LNCaP clone FGC (cell line): ENCODE results near the gene TMPRSS6.

ENCODE experiments used
- DNase-seq: peaks from one replicate; pipeline ENCODE4 v3.0.0-alpha.2; 2011; ENCODE audit warnings: low read depth
- H3K4me3 ChIP-seq: 2 replicates; pipeline ENCODE4 v1.5.1; 2011; ENCODE audit warnings: mild to moderate bottlenecking, low read depth, low read length, control low read depth
- CTCF ChIP-seq: IDR thresholded peaks from 2 replicates; pipeline ENCODE4 v1.5.1; 2012; ENCODE audit warnings: mild to moderate bottlenecking; ENCODE audit not compliant: control insufficient read depth, insufficient read depth; ENCODE audit errors: extremely low read depth

Gene TMPRSS6

GRCh38 chr22:37023743-37024338, 85.7 kb downstream of the TMPRSS6 start:
- no peak for DNase-seq
- H3K4me3 ChIP-seq, result no peak overlapping the region
- no peak for TF ChIP-seq CTCF

- no peak overlapping the region for H3K4me3 ChIP-seq
- TF ChIP-seq CTCF, result no peak
- no peak for DNase-seq
Measured at GRCh38 chr22:37022483-37023337, 86.8 kb downstream of the TMPRSS6 start.

- no peak for DNase-seq
- H3K4me3 ChIP-seq, result no peak overlapping the region
- peak; percentile 50 for TF ChIP-seq CTCF
Measured at GRCh38 chr22:37021710-37022482, 87.6 kb downstream of the TMPRSS6 start.

DNA sequence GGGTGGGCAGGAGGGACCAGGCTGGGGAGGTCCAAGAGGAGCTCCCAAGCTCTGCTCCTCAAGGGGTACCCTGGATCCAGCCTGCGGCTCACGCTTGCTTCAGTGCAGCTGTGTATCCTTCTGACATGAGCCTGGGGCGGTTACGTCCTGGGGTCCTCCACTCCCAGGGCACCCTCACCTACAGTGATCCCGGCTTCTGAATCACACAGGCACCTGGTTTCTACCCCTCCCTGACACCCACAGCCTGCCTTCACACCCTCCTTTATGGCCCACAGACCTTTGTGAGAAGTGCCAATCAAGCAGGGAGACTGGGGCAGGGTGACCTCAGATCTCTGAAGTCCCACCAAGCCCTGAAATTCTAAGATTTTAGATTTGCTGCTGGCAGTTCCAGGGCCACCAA, 88.5 kb downstream of the TMPRSS6 start:
- H3K4me3 ChIP-seq, result no peak overlapping the region
- no peak for TF ChIP-seq CTCF
- DNase-seq, result no peak

- H3K4me3 ChIP-seq, result peak overlapping the region; percentile 78
- no peak for TF ChIP-seq CTCF
- peak; percentile 21 for DNase-seq
Measured at GRCh38 chr22:37020192-37020479, 89.4 kb downstream of the TMPRSS6 start.

GRCh38 chr22:37019309-37020191, 90.0 kb downstream of the TMPRSS6 start, which contains the start of the genes MPST and TST:
TSS of gene MPST (plus strand) at chr22:37019742. CDS start at chr22:37019837, 95 bp downstream.
TSS of gene TST (minus strand) at chr22:37019447. CDS start at chr22:37018732, 715 bp downstream.
- DNase-seq, result no peak
- peak within 1 kb of the TSS; percentile 78 for H3K4me3 ChIP-seq
- no peak for TF ChIP-seq CTCF
